ENCODE results near the gene DIP2A. TPM values are rescaled to one million over a fixed set of nuclear protein-coding genes. Genes with fewer than 3 reads are reported as not detected.
A peak's percentile ranks its signal among the peaks of the same experiment; 100 is the strongest.

DIP2A gene
- polyA plus RNA-seq, 1 donor: 53.3 TPM

- H3K4me3 ChIP-seq (ENCODE audit: low read length): no peak overlapping the region
- H3K4me1 ChIP-seq (ENCODE audit: control insufficient read depth, insufficient read depth, low read length): no peaks in the 10 kb centered on the region
- WGBS (ENCODE audit: insufficient coverage, low lambda C conversion rate): no CpG with 5 or more reads among the region's 26 CpGs
- no peak for DNase-seq
- H3K36me3 ChIP-seq (ENCODE audit: control insufficient read depth, insufficient read depth, low read length): peaks cover 52% of the 10 kb centered on the region
- H3K27ac ChIP-seq (ENCODE audit: low read length): no peak overlapping the region
- H3K9me3 ChIP-seq (ENCODE audit: control insufficient read depth, low read depth, low read length): no peaks in the 10 kb centered on the region
- no peaks in the 10 kb centered on the region for H3K27me3 ChIP-seq (ENCODE audit: control insufficient read depth, insufficient read depth, low read length)
Observed at GRCh38 chr21:46498335-46499050, 39.8 kb downstream of the DIP2A start.

GRCh38 chr21:46500224-46500861 is 41.7 kb downstream of the DIP2A start:
- Histone ChIP-seq H3K27me3 (ENCODE audit: control insufficient read depth, insufficient read depth, low read length) (no peaks in the 10 kb centered on the region), H3K27ac (ENCODE audit: low read length) (no peak overlapping the region), H3K36me3 (ENCODE audit: control insufficient read depth, insufficient read depth, low read length) (peaks cover 54% of the 10 kb centered on the region), H3K9me3 (ENCODE audit: control insufficient read depth, low read depth, low read length) (no peaks in the 10 kb centered on the region), H3K4me1 (ENCODE audit: control insufficient read depth, insufficient read depth, low read length) (no peaks in the 10 kb centered on the region), H3K4me3 (ENCODE audit: low read length) (no peak overlapping the region)
- DNase-seq: peak in 1 of 2 donors; percentile 7
- no CpG with 5 or more reads among the region's 3 CpGs for WGBS (ENCODE audit: insufficient coverage, low lambda C conversion rate)

GRCh38 chr21:46503922-46504550 is 45.3 kb downstream of the DIP2A start:
- no peaks in the 10 kb centered on the region for H3K9me3 ChIP-seq (ENCODE audit: control insufficient read depth, low read depth, low read length)
- H3K27ac ChIP-seq (ENCODE audit: low read length): no peak overlapping the region
- H3K4me3 ChIP-seq (ENCODE audit: low read length): no peak overlapping the region
- no CpG with 5 or more reads among the region's 12 CpGs for WGBS (ENCODE audit: insufficient coverage, low lambda C conversion rate)
- H3K27me3 ChIP-seq (ENCODE audit: control insufficient read depth, insufficient read depth, low read length): no peaks in the 10 kb centered on the region
- H3K36me3 ChIP-seq (ENCODE audit: control insufficient read depth, insufficient read depth, low read length): peaks cover 44% of the 10 kb centered on the region
- no peaks in the 10 kb centered on the region for H3K4me1 ChIP-seq (ENCODE audit: control insufficient read depth, insufficient read depth, low read length)
- no peak for DNase-seq

GRCh38 chr21:46504666-46505065 is 46.0 kb downstream of the DIP2A start:
- Histone ChIP-seq H3K4me3 (ENCODE audit: low read length) (no peak overlapping the region), H3K27me3 (ENCODE audit: control insufficient read depth, insufficient read depth, low read length) (no peaks in the 10 kb centered on the region), H3K4me1 (ENCODE audit: control insufficient read depth, insufficient read depth, low read length) (no peaks in the 10 kb centered on the region), H3K9me3 (ENCODE audit: control insufficient read depth, low read depth, low read length) (no peaks in the 10 kb centered on the region), H3K36me3 (ENCODE audit: control insufficient read depth, insufficient read depth, low read length) (peaks cover 42% of the 10 kb centered on the region), H3K27ac (ENCODE audit: low read length) (no peak overlapping the region)
- no peak for DNase-seq
- 73% methylated on average over 3 of the region's 5 CpGs for WGBS (ENCODE audit: insufficient coverage, low lambda C conversion rate)

GRCh38 chr21:46507562-46507961 is 48.9 kb downstream of the DIP2A start:
- Histone ChIP-seq H3K36me3 (ENCODE audit: control insufficient read depth, insufficient read depth, low read length) (peaks cover 52% of the 10 kb centered on the region), H3K27ac (ENCODE audit: low read length) (no peak overlapping the region), H3K27me3 (ENCODE audit: control insufficient read depth, insufficient read depth, low read length) (no peaks in the 10 kb centered on the region), H3K4me3 (ENCODE audit: low read length) (no peak overlapping the region), H3K4me1 (ENCODE audit: control insufficient read depth, insufficient read depth, low read length) (no peaks in the 10 kb centered on the region), H3K9me3 (ENCODE audit: control insufficient read depth, low read depth, low read length) (no peaks in the 10 kb centered on the region)
- WGBS (ENCODE audit: insufficient coverage, low lambda C conversion rate): no CpG with 5 or more reads among the region's 4 CpGs
- DNase-seq: no peak

GRCh38 chr21:46509741-46510502 is 51.2 kb downstream of the DIP2A start:
- H3K27ac ChIP-seq (ENCODE audit: low read length): no peak overlapping the region
- no peaks in the 10 kb centered on the region for H3K9me3 ChIP-seq (ENCODE audit: control insufficient read depth, low read depth, low read length)
- H3K4me3 ChIP-seq (ENCODE audit: low read length): no peak overlapping the region
- H3K4me1 ChIP-seq (ENCODE audit: control insufficient read depth, insufficient read depth, low read length): no peaks in the 10 kb centered on the region
- 60% methylated on average over 1 of the region's 11 CpGs for WGBS (ENCODE audit: insufficient coverage, low lambda C conversion rate)
- no peak for DNase-seq
- no peaks in the 10 kb centered on the region for H3K27me3 ChIP-seq (ENCODE audit: control insufficient read depth, insufficient read depth, low read length)
- peaks cover 41% of the 10 kb centered on the region for H3K36me3 ChIP-seq (ENCODE audit: control insufficient read depth, insufficient read depth, low read length)

GRCh38 chr21:46515109-46515508 is 56.4 kb downstream of the DIP2A start:
- Histone ChIP-seq H3K36me3 (ENCODE audit: control insufficient read depth, insufficient read depth, low read length) (peaks cover 39% of the 10 kb centered on the region), H3K27ac (ENCODE audit: low read length) (no peak overlapping the region), H3K4me3 (ENCODE audit: low read length) (no peak overlapping the region), H3K9me3 (ENCODE audit: control insufficient read depth, low read depth, low read length) (peaks cover 5% of the 10 kb centered on the region), H3K27me3 (ENCODE audit: control insufficient read depth, insufficient read depth, low read length) (no peaks in the 10 kb centered on the region), H3K4me1 (ENCODE audit: control insufficient read depth, insufficient read depth, low read length) (no peaks in the 10 kb centered on the region)
- 100% methylated on average over 1 of the region's 2 CpGs for WGBS (ENCODE audit: insufficient coverage, low lambda C conversion rate)
- DNase-seq: no peak

GRCh38 chr21:46516068-46516467 is 57.4 kb downstream of the DIP2A start:
- Histone ChIP-seq H3K4me1 (ENCODE audit: control insufficient read depth, insufficient read depth, low read length) (no peaks in the 10 kb centered on the region), H3K36me3 (ENCODE audit: control insufficient read depth, insufficient read depth, low read length) (peaks cover 32% of the 10 kb centered on the region), H3K27ac (ENCODE audit: low read length) (no peak overlapping the region), H3K27me3 (ENCODE audit: control insufficient read depth, insufficient read depth, low read length) (no peaks in the 10 kb centered on the region), H3K4me3 (ENCODE audit: low read length) (no peak overlapping the region), H3K9me3 (ENCODE audit: control insufficient read depth, low read depth, low read length) (peaks cover 5% of the 10 kb centered on the region)
- no CpG with 5 or more reads among the region's 2 CpGs for WGBS (ENCODE audit: insufficient coverage, low lambda C conversion rate)
- no peak for DNase-seq

GRCh38 chr21:46517361-46517760 is 58.7 kb downstream of the DIP2A start:
- H3K9me3 ChIP-seq (ENCODE audit: control insufficient read depth, low read depth, low read length): peaks cover 5% of the 10 kb centered on the region
- H3K36me3 ChIP-seq (ENCODE audit: control insufficient read depth, insufficient read depth, low read length): peaks cover 22% of the 10 kb centered on the region
- H3K27ac ChIP-seq (ENCODE audit: low read length): no peak overlapping the region
- H3K4me1 ChIP-seq (ENCODE audit: control insufficient read depth, insufficient read depth, low read length): no peaks in the 10 kb centered on the region
- no CpG with 5 or more reads among the region's 6 CpGs for WGBS (ENCODE audit: insufficient coverage, low lambda C conversion rate)
- no peaks in the 10 kb centered on the region for H3K27me3 ChIP-seq (ENCODE audit: control insufficient read depth, insufficient read depth, low read length)
- DNase-seq: no peak
- H3K4me3 ChIP-seq (ENCODE audit: low read length): no peak overlapping the region

GRCh38 chr21:46518983-46519583 is 60.4 kb downstream of the DIP2A start:
- H3K4me1 ChIP-seq (ENCODE audit: control insufficient read depth, insufficient read depth, low read length): no peaks in the 10 kb centered on the region
- H3K27me3 ChIP-seq (ENCODE audit: control insufficient read depth, insufficient read depth, low read length): no peaks in the 10 kb centered on the region
- H3K9me3 ChIP-seq (ENCODE audit: control insufficient read depth, low read depth, low read length): peaks cover 5% of the 10 kb centered on the region
- H3K27ac ChIP-seq (ENCODE audit: low read length): no peak overlapping the region
- no peak overlapping the region for H3K4me3 ChIP-seq (ENCODE audit: low read length)
- 37% methylated on average over 2 of the region's 4 CpGs for WGBS (ENCODE audit: insufficient coverage, low lambda C conversion rate)
- H3K36me3 ChIP-seq (ENCODE audit: control insufficient read depth, insufficient read depth, low read length): peaks cover 26% of the 10 kb centered on the region
- no peak for DNase-seq
